ENCODE data around the gene JMJD8. TPM values are rescaled to one million over a fixed set of nuclear protein-coding genes. Genes with fewer than 3 reads are reported as not detected.

JMJD8 gene
- total and polyA plus RNA-seq, 10 of the 15 experiments (the other 5 are each of a cell fraction or from before 2014, with no cell fraction given): 1.00 to 50.4 (median 30.7) TPM

DNA sequence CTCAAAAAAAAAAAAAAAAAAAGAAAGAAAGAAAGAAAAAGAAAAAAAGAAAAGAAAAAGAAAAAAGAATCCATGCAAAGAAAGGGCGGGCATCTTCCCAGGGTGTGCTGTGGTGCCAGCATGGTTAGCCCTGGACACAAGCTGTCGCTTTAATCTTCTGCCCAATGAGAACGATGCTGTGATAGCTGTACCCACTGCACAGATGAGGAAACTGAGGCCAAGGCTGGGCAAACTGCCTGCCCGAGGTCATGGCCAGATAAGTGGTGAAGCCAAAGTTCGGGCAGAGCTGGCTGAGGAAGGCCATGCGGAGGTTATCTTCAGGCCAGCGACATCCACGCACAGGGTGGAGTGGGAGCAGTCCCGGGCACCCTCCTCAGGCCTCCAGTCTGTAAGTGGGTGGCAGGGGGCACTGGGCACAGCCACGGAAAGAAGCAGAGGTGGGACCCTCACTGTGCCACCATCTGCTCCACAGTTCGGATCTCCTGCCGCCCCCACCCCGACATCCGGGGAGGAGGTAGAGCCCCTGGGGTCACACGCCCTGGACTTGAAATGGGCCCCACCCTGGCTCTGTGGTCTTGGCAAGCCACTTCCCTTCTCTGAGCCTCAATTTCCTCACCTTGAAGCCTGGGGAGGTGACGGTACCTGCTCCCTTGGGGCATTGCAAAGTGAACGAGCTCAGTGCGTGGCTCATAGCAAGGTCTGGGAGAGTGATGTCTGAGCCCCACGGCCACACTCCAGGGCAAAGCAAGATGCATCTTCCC, 15.0 kb upstream of the JMJD8 start:
- ChIA-PET SMC1A (ENCODE audit: uncharacterized antibody, unreplicated experiment) (no interaction called here), RAD21 (ENCODE audit: unreplicated experiment) (no interaction called here), CTCF (interaction anchor here (1.0 kb wide), 1 partner anchor 13 kb away, joined by 3 read pairs; no protein-coding TSS in a partner anchor), POLR2A (no interaction called here)
- intact Hi-C loops (cut with micrococcal nuclease; ENCODE audit: unreplicated experiment): no loop called here
- Histone ChIP-seq H3K9me3 (replicated peaks; ENCODE audit: control insufficient read depth, insufficient read depth, low read length) (no peaks in the 10 kb centered on the region), H3K27me3 (replicated peaks in 1 of 2; ENCODE audit: control insufficient read depth in 2 of 2, insufficient read depth in 2 of 2, low read length in 1 of 2) (peaks cover 2 to 12% of the 10 kb centered on the region in 2 experiments; a peak in 3 of 4 replicates), H3K4me2 (ENCODE audit: control insufficient read depth, insufficient read depth) (no peak overlapping the region), H2AFZ (ENCODE audit: control insufficient read depth, low read depth, low read length) (no peak overlapping the region), H3K4me1 (ENCODE audit: control insufficient read depth, insufficient read depth, low read length) (peaks cover 7% of the 10 kb centered on the region), H4K20me1 (ENCODE audit: control insufficient read depth, insufficient read depth) (no peaks in the 10 kb centered on the region), H3K9ac (ENCODE audit: control insufficient read depth, insufficient read depth, low read length) (no peak overlapping the region), H3K4me3 (no peak overlapping the region), H3K27ac (ENCODE audit: control insufficient read depth, insufficient read depth) (no peak overlapping the region), H3K36me3 (ENCODE audit: control insufficient read depth in 2 of 2, insufficient read depth in 2 of 2, low read length in 1 of 2) (no peaks in the 10 kb centered on the region), H3K79me2 (ENCODE audit: control insufficient read depth, insufficient read depth, low read length) (no peaks in the 10 kb centered on the region)
- FAIRE-seq (no peak), ATAC-seq (no peak), DNase-seq (ENCODE audit: low read depth, low spot score) (no peak)
- no TSS peak for BruUV-seq (replicated peaks)
- no peak for TF ChIP-seq ZNF622 (IDR thresholded peaks at IDR 0.05)
- TF ChIP-seq STAT3 (IDR thresholded peaks at IDR 0.05; ENCODE audit: low read depth, low read length): no peak
- TF ChIP-seq HDAC2 (IDR thresholded peaks at IDR 0.05): no peak
- no peak for TF ChIP-seq STAT1 (conservative IDR thresholded peaks at IDR 0.05)
- no peak for TF ChIP-seq ESRRA (IDR thresholded peaks at IDR 0.05; ENCODE audit: low read length)
- TF ChIP-seq, protein P1, sequence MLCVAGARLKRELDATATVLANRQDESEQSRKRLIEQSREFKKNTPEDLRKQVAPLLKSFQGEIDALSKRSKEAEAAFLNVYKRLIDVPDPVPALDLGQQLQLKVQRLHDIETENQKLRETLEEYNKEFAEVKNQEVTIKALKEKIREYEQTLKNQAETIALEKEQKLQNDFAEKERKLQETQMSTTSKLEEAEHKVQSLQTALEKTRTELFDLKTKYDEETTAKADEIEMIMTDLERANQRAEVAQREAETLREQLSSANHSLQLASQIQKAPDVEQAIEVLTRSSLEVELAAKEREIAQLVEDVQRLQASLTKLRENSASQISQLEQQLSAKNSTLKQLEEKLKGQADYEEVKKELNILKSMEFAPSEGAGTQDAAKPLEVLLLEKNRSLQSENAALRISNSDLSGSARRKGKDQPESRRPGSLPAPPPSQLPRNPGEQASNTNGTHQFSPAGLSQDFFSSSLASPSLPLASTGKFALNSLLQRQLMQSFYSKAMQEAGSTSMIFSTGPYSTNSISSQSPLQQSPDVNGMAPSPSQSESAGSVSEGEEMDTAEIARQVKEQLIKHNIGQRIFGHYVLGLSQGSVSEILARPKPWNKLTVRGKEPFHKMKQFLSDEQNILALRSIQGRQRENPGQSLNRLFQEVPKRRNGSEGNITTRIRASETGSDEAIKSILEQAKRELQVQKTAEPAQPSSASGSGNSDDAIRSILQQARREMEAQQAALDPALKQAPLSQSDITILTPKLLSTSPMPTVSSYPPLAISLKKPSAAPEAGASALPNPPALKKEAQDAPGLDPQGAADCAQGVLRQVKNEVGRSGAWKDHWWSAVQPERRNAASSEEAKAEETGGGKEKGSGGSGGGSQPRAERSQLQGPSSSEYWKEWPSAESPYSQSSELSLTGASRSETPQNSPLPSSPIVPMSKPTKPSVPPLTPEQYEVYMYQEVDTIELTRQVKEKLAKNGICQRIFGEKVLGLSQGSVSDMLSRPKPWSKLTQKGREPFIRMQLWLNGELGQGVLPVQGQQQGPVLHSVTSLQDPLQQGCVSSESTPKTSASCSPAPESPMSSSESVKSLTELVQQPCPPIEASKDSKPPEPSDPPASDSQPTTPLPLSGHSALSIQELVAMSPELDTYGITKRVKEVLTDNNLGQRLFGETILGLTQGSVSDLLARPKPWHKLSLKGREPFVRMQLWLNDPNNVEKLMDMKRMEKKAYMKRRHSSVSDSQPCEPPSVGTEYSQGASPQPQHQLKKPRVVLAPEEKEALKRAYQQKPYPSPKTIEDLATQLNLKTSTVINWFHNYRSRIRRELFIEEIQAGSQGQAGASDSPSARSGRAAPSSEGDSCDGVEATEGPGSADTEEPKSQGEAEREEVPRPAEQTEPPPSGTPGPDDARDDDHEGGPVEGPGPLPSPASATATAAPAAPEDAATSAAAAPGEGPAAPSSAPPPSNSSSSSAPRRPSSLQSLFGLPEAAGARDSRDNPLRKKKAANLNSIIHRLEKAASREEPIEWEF (IDR thresholded peaks at IDR 0.05; ENCODE audit: insufficient replicate concordance, low read depth, low read length): no peak
- no peak for TF ChIP-seq ZSCAN29 (IDR thresholded peaks at IDR 0.05)
- no peak for TF ChIP-seq TARDBP (IDR thresholded peaks at IDR 0.05; ENCODE audit: borderline replicate concordance)
- no peak for TF ChIP-seq LARP7 (IDR thresholded peaks at IDR 0.05)
- WGBS (ENCODE audit: insufficient coverage, insufficient replicate concordance, low lambda C conversion rate, missing lambda C conversion rate): 15% methylated on average over 19 of the region's 19 CpGs
- in situ Hi-C loops (cut with MboI): no loop called here
